SK-N-SH (cell line): Measurements from ENCODE around the gene MYOG.

Experiments
- CTCF ChIP-seq: fragments of 200-600 bp; sonication (generic); IDR thresholded peaks from 2 replicates; pipeline ENCODE4 v1.6.1; 2017; ENCODE audit warnings: antibody characterized with exemption, mild to moderate bottlenecking, moderate library complexity
- EP300 ChIP-seq, 2 experiments: IDR thresholded peaks; 2 replicates each; pipeline versions ENCODE4 v1.4.0 to v1.6.1; 2012; ENCODE audit warnings: borderline replicate concordance in 1 of 2, low read depth in 1 of 2, low read length in 1 of 2
- MAX ChIP-seq: IDR thresholded peaks from 2 replicates; pipeline ENCODE4 v1.4.0; 2012; ENCODE audit warnings: low read depth
- NRF1 ChIP-seq: IDR thresholded peaks from 2 replicates; pipeline ENCODE4 v1.6.1; 2012; ENCODE audit warnings: low read depth, mild to moderate bottlenecking, low read length
- PBX3 ChIP-seq: IDR thresholded peaks from 2 replicates; pipeline ENCODE4; 2012
- RCOR1 ChIP-seq: fragments of 150-350 bp; IDR thresholded peaks from 2 replicates; pipeline ENCODE4 v1.6.1; 2017; ENCODE audit warnings: antibody characterized with exemption, low read length
- SIN3A ChIP-seq: IDR thresholded peaks from 2 replicates; pipeline ENCODE4 v1.6.1; 2012; ENCODE audit warnings: low read depth, mild to moderate bottlenecking, low read length, moderate library complexity, borderline replicate concordance
- SMC3 ChIP-seq: IDR thresholded peaks from 2 replicates; pipeline ENCODE4 v1.6.1; 2012; ENCODE audit warnings: low read depth, low read length, improper control_type of control experiment
- TAF1 ChIP-seq: IDR thresholded peaks from 2 replicates; pipeline ENCODE4 v1.6.1; 2012; ENCODE audit warnings: low read depth, mild to moderate bottlenecking, low read length, moderate library complexity, borderline replicate concordance
- TCF12 ChIP-seq: IDR thresholded peaks from 2 replicates; pipeline ENCODE4 v1.4.0; 2012
- TF ChIP-seq, protein P1 (sequence below): IDR thresholded peaks from 2 replicates; pipeline ENCODE4 v1.6.1; 2012; ENCODE audit warnings: mild to moderate bottlenecking, low read depth, low read length, moderate library complexity
- TF ChIP-seq, protein P2 (sequence below): IDR thresholded peaks from 2 replicates; pipeline ENCODE4 v1.4.0; 2012; ENCODE audit warnings: low read depth, borderline replicate concordance

GRCh38 chr1:203072002-203072602, 13.7 kb downstream of the MYOG start:
- TF ChIP-seq CTCF (no peak), RCOR1 (no peak), EP300 (IDR thresholded peaks at IDR 0.05; ENCODE audit: borderline replicate concordance in 1 of 2, low read depth in 1 of 2, low read length in 1 of 2) (no peak), MAX (no peak), NRF1 (no peak), TCF12 (no peak), SMC3 (no peak), PBX3 (no peak), SIN3A (no peak), TAF1 (no peak)
- TF ChIP-seq, protein P1, sequence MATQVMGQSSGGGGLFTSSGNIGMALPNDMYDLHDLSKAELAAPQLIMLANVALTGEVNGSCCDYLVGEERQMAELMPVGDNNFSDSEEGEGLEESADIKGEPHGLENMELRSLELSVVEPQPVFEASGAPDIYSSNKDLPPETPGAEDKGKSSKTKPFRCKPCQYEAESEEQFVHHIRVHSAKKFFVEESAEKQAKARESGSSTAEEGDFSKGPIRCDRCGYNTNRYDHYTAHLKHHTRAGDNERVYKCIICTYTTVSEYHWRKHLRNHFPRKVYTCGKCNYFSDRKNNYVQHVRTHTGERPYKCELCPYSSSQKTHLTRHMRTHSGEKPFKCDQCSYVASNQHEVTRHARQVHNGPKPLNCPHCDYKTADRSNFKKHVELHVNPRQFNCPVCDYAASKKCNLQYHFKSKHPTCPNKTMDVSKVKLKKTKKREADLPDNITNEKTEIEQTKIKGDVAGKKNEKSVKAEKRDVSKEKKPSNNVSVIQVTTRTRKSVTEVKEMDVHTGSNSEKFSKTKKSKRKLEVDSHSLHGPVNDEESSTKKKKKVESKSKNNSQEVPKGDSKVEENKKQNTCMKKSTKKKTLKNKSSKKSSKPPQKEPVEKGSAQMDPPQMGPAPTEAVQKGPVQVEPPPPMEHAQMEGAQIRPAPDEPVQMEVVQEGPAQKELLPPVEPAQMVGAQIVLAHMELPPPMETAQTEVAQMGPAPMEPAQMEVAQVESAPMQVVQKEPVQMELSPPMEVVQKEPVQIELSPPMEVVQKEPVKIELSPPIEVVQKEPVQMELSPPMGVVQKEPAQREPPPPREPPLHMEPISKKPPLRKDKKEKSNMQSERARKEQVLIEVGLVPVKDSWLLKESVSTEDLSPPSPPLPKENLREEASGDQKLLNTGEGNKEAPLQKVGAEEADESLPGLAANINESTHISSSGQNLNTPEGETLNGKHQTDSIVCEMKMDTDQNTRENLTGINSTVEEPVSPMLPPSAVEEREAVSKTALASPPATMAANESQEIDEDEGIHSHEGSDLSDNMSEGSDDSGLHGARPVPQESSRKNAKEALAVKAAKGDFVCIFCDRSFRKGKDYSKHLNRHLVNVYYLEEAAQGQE: no peak
- TF ChIP-seq, protein P2, sequence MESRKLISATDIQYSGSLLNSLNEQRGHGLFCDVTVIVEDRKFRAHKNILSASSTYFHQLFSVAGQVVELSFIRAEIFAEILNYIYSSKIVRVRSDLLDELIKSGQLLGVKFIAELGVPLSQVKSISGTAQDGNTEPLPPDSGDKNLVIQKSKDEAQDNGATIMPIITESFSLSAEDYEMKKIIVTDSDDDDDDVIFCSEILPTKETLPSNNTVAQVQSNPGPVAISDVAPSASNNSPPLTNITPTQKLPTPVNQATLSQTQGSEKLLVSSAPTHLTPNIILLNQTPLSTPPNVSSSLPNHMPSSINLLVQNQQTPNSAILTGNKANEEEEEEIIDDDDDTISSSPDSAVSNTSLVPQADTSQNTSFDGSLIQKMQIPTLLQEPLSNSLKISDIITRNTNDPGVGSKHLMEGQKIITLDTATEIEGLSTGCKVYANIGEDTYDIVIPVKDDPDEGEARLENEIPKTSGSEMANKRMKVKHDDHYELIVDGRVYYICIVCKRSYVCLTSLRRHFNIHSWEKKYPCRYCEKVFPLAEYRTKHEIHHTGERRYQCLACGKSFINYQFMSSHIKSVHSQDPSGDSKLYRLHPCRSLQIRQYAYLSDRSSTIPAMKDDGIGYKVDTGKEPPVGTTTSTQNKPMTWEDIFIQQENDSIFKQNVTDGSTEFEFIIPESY: no peak
